ENCODE results near the gene MC2R.
A peak's percentile ranks its signal among the peaks of the same experiment; 100 is the strongest.

MC2R gene

GRCh38 chr18:13915391-13915790, at the start of gene MC2R:
Gene MC2R (minus strand): TSS chr18:13915536. CDS start chr18:13885518, 30,018 bp downstream.
- Mint-ChIP-seq H3K4me1 (no peaks in the 10 kb centered on the region), H3K36me3 (no peaks in the 10 kb centered on the region), H3K27me3 (no peaks in the 10 kb centered on the region)

GRCh38 chr18:13945811-13946210, 30.5 kb upstream of the MC2R start:
- Mint-ChIP-seq H3K9me3 (peaks cover 8% of the 10 kb centered on the region), H3K27ac (no peak overlapping the region), H3K36me3 (no peaks in the 10 kb centered on the region), H3K4me1 (no peaks in the 10 kb centered on the region), H3K27me3 (peaks cover 8% of the 10 kb centered on the region), H3K4me3 (no peak overlapping the region)
- no peak for ATAC-seq

More at GRCh38 chr18:13915391-13915790, at the start of gene MC2R:
- Mint-ChIP-seq H3K4me3 (no peak within 1 kb of the TSS), H3K27ac (no peak within 1 kb of the TSS), H3K9me3 (no peaks in the 10 kb centered on the region)
- ATAC-seq = no peak

GRCh38 chr18:13943338-13943737, 28.0 kb upstream of the MC2R start:
- Mint-ChIP-seq H3K9me3 (peaks cover 8% of the 10 kb centered on the region), H3K4me1 (peaks cover 7% of the 10 kb centered on the region), H3K27me3 (peaks cover 8% of the 10 kb centered on the region), H3K27ac (no peak overlapping the region), H3K4me3 (no peak overlapping the region), H3K36me3 (no peaks in the 10 kb centered on the region)
- no peak for ATAC-seq

- Mint-ChIP-seq H3K4me1 (peaks cover 7% of the 10 kb centered on the region), H3K9me3 (no peaks in the 10 kb centered on the region), H3K36me3 (no peaks in the 10 kb centered on the region)
Measured at GRCh38 chr18:13940326-13940725, 25.0 kb upstream of the MC2R start.

GRCh38 chr18:13934676-13935075, 19.3 kb upstream of the MC2R start:
- H3K4me1 Mint-ChIP-seq = peaks cover 7% of the 10 kb centered on the region
- peaks cover under 1% of the 10 kb centered on the region for H3K9me3 Mint-ChIP-seq
- peaks cover 25% of the 10 kb centered on the region for H3K27me3 Mint-ChIP-seq
- no peaks in the 10 kb centered on the region for H3K36me3 Mint-ChIP-seq
- ATAC-seq = peak; percentile 63
- no peak overlapping the region for H3K27ac Mint-ChIP-seq
- H3K4me3 Mint-ChIP-seq = no peak overlapping the region

More at GRCh38 chr18:13940326-13940725, 25.0 kb upstream of the MC2R start:
- Mint-ChIP-seq H3K4me3 (no peak overlapping the region), H3K27ac (no peak overlapping the region), H3K27me3 (no peaks in the 10 kb centered on the region)
- no peak for ATAC-seq

GRCh38 chr18:13934058-13934457, 18.7 kb upstream of the MC2R start:
- peaks cover 30% of the 10 kb centered on the region for H3K27me3 Mint-ChIP-seq
- peaks cover 6% of the 10 kb centered on the region for H3K4me1 Mint-ChIP-seq
- H3K27ac Mint-ChIP-seq = no peak overlapping the region
- no peaks in the 10 kb centered on the region for H3K36me3 Mint-ChIP-seq
- peaks cover 5% of the 10 kb centered on the region for H3K9me3 Mint-ChIP-seq
- no peak overlapping the region for H3K4me3 Mint-ChIP-seq
- ATAC-seq = no peak

- no peak overlapping the region for H3K27ac Mint-ChIP-seq
- H3K27me3 Mint-ChIP-seq = peaks cover 30% of the 10 kb centered on the region
- ATAC-seq = no peak
- H3K9me3 Mint-ChIP-seq = peaks cover 10% of the 10 kb centered on the region
- no peaks in the 10 kb centered on the region for H3K4me1 Mint-ChIP-seq
- H3K4me3 Mint-ChIP-seq = no peak overlapping the region
- no peaks in the 10 kb centered on the region for H3K36me3 Mint-ChIP-seq
Measured at GRCh38 chr18:13932285-13933025, 17.1 kb upstream of the MC2R start.

- no peaks in the 10 kb centered on the region for H3K36me3 Mint-ChIP-seq
- H3K4me1 Mint-ChIP-seq = no peaks in the 10 kb centered on the region
- peaks cover 41% of the 10 kb centered on the region for H3K27me3 Mint-ChIP-seq
- H3K4me3 Mint-ChIP-seq = no peak overlapping the region
- no peak overlapping the region for H3K27ac Mint-ChIP-seq
- ATAC-seq = no peak
- peaks cover 13% of the 10 kb centered on the region for H3K9me3 Mint-ChIP-seq
Measured at GRCh38 chr18:13930964-13931363, 15.6 kb upstream of the MC2R start.

GRCh38 chr18:13923221-13923620, 7.9 kb upstream of the MC2R start:
- H3K27me3 Mint-ChIP-seq = peaks cover 33% of the 10 kb centered on the region
- H3K27ac Mint-ChIP-seq = no peak overlapping the region
- no peaks in the 10 kb centered on the region for H3K36me3 Mint-ChIP-seq
- no peak overlapping the region for H3K4me3 Mint-ChIP-seq
- no peaks in the 10 kb centered on the region for H3K4me1 Mint-ChIP-seq
- ATAC-seq = no peak
- peaks cover 7% of the 10 kb centered on the region for H3K9me3 Mint-ChIP-seq

GRCh38 chr18:13918898-13919297, 3.6 kb upstream of the MC2R start:
- Mint-ChIP-seq H3K4me3 (no peak overlapping the region), H3K27me3 (peaks cover 13% of the 10 kb centered on the region), H3K27ac (no peak overlapping the region), H3K9me3 (no peaks in the 10 kb centered on the region), H3K4me1 (no peaks in the 10 kb centered on the region), H3K36me3 (no peaks in the 10 kb centered on the region)
- no peak for ATAC-seq

GRCh38 chr18:13917401-13917800, 2.1 kb upstream of the MC2R start:
- no peaks in the 10 kb centered on the region for H3K4me1 Mint-ChIP-seq
- no peaks in the 10 kb centered on the region for H3K36me3 Mint-ChIP-seq
- H3K27ac Mint-ChIP-seq = no peak overlapping the region
- H3K9me3 Mint-ChIP-seq = no peaks in the 10 kb centered on the region
- ATAC-seq = no peak
- H3K27me3 Mint-ChIP-seq = peaks cover 9% of the 10 kb centered on the region
- H3K4me3 Mint-ChIP-seq = no peak overlapping the region

GRCh38 chr18:13916559-13916958, 1.2 kb upstream of the MC2R start:
- Mint-ChIP-seq H3K9me3 (no peaks in the 10 kb centered on the region), H3K27ac (no peak overlapping the region), H3K4me1 (no peaks in the 10 kb centered on the region), H3K4me3 (no peak overlapping the region), H3K27me3 (peaks cover under 1% of the 10 kb centered on the region), H3K36me3 (no peaks in the 10 kb centered on the region)
- no peak for ATAC-seq

GRCh38 chr18:13915995-13916431, 677 bp upstream of the MC2R start:
- Mint-ChIP-seq H3K36me3 (no peaks in the 10 kb centered on the region), H3K27ac (no peak overlapping the region), H3K9me3 (no peaks in the 10 kb centered on the region), H3K27me3 (no peaks in the 10 kb centered on the region), H3K4me1 (no peaks in the 10 kb centered on the region), H3K4me3 (no peak overlapping the region)
- no peak for ATAC-seq

GRCh38 chr18:13914756-13915155, 580 bp downstream of the MC2R start:
- ATAC-seq = no peak
- Mint-ChIP-seq H3K27me3 (no peaks in the 10 kb centered on the region), H3K36me3 (no peaks in the 10 kb centered on the region), H3K4me3 (no peak overlapping the region), H3K9me3 (no peaks in the 10 kb centered on the region), H3K27ac (no peak overlapping the region), H3K4me1 (no peaks in the 10 kb centered on the region)

- H3K36me3 Mint-ChIP-seq = no peaks in the 10 kb centered on the region
- H3K27me3 Mint-ChIP-seq = no peaks in the 10 kb centered on the region
- H3K9me3 Mint-ChIP-seq = no peaks in the 10 kb centered on the region
- ATAC-seq = no peak
- H3K4me1 Mint-ChIP-seq = no peaks in the 10 kb centered on the region
- H3K27ac Mint-ChIP-seq = no peak overlapping the region
- H3K4me3 Mint-ChIP-seq = no peak overlapping the region
Measured at GRCh38 chr18:13914170-13914569, 1.2 kb downstream of the MC2R start.

- ATAC-seq = no peak
- Mint-ChIP-seq H3K36me3 (no peaks in the 10 kb centered on the region), H3K9me3 (no peaks in the 10 kb centered on the region), H3K27ac (no peak overlapping the region), H3K27me3 (no peaks in the 10 kb centered on the region), H3K4me1 (no peaks in the 10 kb centered on the region), H3K4me3 (no peak overlapping the region)
Measured at GRCh38 chr18:13913205-13913604, 2.1 kb downstream of the MC2R start.
